ENCODE measurements around the gene SAMD13. TPM values are rescaled to one million over a fixed set of nuclear protein-coding genes. Genes with fewer than 3 reads are reported as not detected.
"Not testable (repeated sequence)": the region's sequence is repeated elsewhere in the genome, so short reads cannot be mapped to it uniquely, and the experiment has no call there.

The SAMD13 gene
- total RNA-seq, 2 donors from 2014 or later = 0.50 to 1.1 TPM

DNA sequence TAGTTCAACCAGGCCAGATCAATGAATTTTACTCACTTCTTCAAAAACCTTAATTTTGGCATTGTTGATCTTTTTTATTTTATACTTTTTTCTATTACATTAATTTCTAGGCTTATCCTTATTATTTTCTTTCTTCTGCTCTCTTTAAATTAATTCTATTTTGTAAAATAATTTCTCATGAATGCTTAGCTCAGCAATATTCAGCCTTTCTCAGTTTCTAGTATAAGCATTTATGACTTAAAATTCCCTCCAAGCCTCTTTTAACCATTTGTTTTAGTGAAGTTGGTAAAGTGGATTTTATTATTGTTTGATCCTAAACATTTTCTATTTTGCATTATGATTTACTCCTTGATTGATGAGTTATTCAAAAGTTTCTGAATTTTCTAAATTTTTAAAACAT, 20.6 kb upstream of the SAMD13 start:
- intact Hi-C loops (cut with DNase I) = no loop called here
- ATAC-seq (no peak), DNase-seq (no peak)

DNA sequence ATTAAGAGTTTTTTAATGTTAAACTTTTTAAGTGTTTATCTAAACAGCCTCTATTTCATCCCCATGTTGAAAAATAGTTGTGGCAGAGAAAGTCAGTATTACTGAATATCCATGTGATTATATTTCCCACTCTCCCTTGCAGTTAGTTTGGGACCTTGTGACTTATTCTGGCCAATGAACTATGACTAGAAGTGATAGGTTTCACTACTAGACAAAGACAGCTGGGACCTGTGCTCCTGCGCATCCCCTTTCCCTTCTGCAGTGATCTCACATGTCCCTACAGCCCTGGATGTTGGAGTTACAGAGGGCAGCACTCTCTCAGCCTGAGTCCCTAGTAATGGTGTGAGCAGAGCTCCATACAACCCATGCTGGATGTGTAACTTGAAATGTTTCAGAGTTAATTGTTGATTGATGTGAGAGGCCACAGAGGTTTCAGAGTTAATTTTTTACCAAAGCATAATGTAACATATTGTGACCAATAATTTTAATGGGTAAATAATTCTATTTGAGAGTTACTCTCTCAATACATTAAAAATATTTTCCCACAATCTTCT, 18.7 kb upstream of the SAMD13 start:
- intact Hi-C loops (cut with DNase I) = no loop called here
- ATAC-seq (no peak), DNase-seq (no peak)

DNA sequence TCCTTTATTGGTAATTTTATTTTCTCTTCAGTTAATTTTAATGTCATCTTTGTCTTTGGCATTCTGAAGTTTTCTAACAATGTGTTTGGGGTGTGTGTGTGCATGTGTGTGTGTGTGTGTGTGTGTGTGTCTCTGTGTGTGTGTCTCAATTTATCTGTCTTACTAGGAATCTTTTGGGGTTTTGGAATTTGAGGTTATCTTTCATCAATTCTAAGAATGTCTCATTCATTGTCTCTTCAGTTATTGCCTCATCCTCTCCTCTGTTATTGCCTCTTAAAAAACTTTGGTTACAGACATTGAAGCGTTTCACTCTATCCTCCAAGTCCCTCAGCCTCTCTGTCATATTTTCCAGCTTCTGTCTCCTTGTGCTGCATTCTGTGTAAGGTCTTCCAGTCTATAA, 18.1 kb upstream of the SAMD13 start:
- intact Hi-C loops (cut with DNase I) = no loop called here
- ATAC-seq (no peak), DNase-seq (no peak)

DNA sequence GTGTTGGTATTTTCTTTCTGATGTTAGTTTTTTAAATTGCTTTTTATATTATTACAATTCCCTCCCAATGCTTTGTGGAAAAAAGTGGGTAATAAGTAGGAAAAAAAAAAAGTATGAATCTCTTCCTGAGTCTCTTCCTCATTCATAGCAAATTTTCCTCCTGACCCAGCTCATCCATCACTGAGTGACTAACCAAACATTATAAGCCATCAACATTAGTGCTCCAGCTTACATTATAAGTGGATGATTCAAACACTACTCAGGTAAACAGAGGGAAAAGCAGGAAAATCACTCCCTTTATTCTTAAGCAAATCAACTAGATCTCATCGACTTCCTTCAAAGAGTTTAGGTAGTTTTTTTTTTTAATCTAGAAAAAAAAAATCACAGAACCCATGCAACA, 15.4 kb upstream of the SAMD13 start:
- DNase-seq (no peak), ATAC-seq (no peak)
- intact Hi-C loops (cut with DNase I) = no loop called here

DNA sequence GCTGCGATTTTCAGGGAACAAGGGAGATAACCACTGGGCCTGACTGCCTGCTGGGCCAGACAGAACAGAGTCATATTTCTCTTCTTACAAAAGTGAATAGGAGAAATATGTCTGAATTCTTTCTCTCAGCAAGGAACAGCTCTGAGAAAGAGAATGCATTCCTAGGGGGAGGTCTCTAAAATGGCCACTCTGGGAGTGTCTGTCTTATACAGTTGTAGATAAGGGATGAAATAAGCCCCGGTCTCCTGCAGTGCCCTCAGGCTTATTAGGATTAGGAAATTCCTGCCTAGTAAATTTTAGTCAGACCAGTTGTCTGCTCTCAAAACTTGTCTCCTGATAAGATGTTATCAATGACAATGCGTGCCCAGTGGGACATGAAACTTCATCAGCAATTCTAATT, 14.1 kb upstream of the SAMD13 start:
- ATAC-seq; intact Hi-C loops (cut with DNase I); DNase-seq: not testable (repeated sequence)

DNA sequence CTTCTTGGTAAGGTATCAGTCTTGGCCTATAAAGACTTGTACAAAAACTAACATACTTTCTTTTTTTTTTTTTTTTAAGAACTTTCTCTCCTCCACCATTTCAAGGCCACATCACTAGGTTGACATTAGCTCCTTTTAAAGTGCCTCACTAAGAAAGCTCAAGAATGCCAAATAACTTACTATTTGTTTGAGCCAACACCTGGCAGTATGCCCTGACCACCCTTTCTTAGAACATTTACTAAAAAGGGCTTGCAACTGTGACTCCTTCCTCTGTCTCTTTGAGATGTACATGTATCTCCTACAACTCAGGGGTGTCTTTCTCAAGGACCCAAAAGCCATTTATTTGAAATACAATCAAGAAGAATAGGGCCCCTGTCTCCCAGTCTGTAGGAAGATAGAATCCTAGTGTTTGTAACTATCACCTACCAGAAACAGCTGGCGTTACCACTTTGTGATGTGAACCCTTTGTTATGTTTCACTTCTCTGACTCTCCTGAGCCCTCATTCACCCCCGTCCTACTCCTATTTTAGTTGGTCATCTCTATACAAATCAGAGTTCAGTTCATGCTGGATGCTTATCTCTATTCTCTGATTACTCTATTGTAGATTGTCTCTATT, 12.2 kb upstream of the SAMD13 start:
- no peak for DNase-seq
- intact Hi-C loops (cut with DNase I) = no loop called here
- no peak for ATAC-seq

DNA sequence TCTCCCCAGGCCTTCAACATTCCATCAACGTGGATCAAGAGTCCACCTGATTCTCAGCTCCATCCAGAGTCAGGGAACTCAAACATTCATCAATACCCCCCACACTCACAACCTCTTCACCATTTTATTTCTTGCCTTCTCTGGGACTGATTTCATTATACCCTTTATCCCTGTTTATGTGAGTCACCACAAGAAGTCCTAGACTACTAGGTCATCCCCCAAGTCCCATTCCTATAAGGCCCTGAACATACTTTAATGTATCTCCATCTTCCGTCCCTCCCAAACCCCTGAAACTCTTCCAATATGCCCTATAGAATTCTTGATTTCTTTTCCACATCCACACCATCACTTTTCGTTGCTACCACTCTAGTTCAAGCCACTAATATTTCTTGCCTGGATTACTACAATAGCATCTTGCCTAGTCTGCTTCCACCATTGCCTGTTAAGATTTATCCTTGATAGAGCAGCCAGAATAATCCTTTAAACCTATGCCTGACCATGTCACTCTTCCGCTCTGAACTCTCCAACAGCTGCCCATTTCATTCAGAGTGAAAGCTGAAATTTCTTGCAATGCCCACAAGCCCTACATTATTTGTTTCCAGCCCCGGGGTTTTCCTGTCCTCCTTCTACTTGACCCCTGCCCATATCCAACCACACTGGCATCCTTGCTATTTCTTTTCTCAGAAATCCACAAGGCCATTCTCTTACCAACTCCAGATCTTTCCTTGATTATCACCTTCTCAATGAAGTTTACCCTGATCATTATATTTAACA, 9.4 kb upstream of the SAMD13 start:
- intact Hi-C loops (cut with DNase I) = no loop called here
- DNase-seq (no peak), ATAC-seq (no peak)

DNA sequence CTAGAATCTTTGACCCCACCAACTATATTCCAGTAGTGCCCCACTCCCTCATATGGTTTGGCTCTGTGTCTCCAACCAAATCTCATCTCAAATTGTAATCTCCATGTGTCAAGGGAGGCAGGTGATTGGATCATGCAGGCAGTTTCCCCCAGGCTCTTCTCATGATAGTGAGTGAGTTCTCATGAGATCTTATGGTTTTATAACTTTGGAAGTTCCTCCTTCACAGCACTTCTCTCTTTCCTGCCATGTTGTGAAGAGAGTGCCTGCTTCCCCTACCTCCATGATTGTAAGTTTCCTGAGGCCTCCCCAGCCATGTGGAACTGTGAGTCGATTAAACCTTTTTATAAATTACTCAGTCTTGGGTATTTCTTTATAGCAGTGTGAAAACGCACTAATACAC, 7.7 kb upstream of the SAMD13 start:
- no peak for DNase-seq
- no peak for ATAC-seq
- intact Hi-C loops (cut with DNase I) = no loop called here

DNA sequence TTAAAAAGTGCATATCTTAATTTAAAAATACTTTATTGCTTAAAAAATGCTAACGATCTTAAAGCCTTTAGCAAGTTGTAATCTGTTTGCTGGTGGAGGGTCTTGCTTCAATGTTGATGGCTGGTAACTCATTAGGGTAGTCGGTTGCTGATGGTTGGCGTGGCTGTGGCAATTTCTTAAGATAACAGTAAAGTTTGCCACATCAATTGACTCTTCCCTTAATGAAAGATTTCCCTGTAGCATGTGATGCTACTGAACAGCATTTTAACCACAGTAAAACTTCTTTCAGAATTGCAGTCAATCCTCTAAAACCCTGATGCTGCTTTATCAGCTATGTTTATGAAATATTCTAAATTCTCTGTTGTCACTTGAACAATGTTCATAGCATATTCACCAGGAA, 6.8 kb upstream of the SAMD13 start:
- intact Hi-C loops (cut with DNase I) = no loop called here
- ATAC-seq (no peak), DNase-seq (no peak)

DNA sequence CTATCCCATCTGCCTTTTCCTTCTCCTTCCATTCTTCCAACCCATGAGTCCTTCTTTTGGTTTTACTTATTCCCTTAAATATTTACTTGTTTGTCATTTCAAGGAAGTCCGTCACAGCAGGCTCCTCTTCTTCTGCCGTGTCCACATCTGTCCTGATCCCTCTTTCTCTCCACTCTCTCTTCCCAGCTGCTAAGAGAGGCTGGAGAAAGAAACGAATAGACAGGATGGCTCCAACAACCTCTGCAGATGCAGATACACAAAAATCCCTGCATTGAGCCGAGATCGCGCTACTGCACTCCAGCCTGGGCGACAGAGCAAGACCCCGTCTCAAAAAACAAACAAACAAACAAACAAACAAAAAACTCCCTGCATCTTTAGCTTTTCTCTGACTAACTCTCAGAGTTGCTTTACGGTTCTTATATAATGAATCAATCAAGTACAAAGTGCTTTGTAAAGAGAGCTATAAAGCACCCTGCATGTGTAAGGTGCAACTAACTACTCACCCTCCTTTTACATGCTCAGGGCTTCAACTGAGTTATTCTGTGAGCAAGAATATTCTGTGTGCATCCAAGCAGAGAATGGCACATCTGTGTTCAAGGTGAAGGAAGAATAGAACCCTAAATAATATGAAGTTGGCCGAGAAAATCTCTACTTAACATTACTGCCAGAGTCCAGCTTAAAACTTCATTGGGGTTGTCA, 3.8 kb upstream of the SAMD13 start:
- intact Hi-C loops (cut with DNase I) = loop anchor here in 1 of 2 donors (2.0 kb wide), 1 partner anchor 135 kb away; no protein-coding TSS in a partner anchor
- no peak for ATAC-seq
- no peak for DNase-seq

DNA sequence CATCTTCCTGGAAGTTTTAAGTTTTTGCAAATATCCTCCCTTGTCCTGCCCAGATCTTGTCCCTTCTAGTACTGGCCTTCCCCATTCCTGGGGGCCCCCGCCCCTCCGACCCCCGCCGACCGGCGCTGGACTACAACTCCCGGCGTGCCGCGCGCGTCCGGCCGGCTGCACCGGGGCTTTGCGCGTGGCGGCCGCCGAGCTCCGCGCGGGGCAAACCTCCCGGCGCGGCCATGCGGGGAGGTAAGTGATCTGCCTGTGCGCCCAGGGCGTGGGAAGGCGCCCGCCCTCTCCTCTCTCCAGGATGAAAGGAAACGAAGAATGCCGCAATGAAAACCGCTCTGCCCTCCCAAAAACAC, 3.2 kb upstream of the SAMD13 start:
- peak; percentile 89 to 91 for ATAC-seq
- intact Hi-C loops (cut with DNase I) = loop anchor here in 1 of 2 donors (2.0 kb wide), 1 partner anchor 134 kb away; no protein-coding TSS in a partner anchor
- peak; percentile 65 for DNase-seq

DNA sequence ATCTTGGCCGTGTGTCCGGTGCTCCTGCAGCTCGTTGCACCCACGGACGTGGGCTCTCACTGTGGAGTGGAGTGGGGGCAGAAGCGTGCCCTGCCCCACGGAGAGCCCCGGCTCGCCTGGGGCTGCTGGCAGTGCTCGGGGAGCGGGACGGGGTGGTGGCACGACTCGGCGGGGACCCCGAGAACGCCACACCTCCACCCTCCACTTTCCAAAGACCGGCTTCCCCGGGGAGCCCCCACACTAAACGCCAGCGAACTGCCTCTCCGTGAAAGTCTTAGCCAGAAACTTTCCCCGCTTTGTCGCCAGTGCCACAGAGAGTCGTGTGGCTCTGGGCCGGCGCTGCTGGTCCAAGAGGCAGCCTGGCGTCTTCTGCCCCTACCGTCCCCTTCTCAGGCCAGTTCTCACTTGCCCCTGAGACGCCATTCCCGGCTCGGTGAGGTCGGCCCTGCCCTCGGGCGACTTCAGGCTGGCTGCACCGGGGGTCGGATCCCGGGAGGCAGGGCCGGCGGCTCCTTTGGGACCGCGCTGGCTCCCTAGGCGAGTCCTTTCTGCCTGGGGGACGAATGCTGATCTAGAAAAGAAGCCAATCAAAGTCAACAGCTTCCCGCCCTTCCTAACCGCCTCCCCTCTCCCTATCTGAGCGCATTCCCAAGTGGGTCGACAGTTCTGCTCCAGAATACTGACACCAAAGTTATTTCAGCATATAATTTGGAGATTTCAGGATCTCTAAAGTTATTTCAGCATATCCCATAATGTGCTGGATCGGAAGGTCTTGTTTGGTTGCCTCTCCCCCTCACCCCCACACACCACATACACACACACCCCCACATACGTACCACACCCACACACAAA, 2.6 kb upstream of the SAMD13 start:
- ATAC-seq = peak; percentile 56 to 72
- intact Hi-C loops (cut with DNase I) = loop anchor here in 1 of 2 donors (2.0 kb wide), 1 partner anchor 134 kb away; no protein-coding TSS in a partner anchor
- peak; percentile 42 for DNase-seq

DNA sequence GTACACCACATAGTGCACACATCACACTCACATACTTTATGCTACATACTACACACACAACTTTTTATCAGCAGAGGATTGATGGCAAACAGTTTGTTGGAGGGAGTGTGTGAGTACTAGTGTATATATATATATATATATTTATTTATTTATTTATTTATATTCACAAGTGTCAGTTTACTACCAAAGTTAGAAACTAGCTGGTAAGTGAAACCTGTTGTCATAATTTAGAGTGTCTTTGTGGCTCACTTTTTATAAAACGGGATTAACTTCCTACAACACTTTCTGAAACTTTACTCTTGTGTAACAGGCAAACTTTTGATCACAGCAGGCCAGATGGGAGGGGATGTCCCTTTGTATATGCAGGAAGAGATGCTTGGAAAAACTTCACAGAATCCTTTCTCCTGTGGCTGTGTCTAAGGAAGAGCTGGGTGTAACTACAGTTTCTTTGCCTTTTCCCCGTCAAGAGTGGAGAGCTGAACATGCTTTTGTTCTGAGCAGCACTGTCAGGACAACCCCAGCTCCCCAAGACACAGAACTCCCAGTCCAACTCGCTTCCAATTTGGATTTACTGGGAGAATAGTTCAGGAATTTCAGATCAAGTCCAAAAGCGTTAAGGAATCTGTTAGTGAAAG, 1.9 kb upstream of the SAMD13 start:
- ATAC-seq (no peak), DNase-seq (no peak)
- intact Hi-C loops (cut with DNase I) = loop anchor here in 1 of 2 donors (2.0 kb wide), 1 partner anchor 133 kb away; no protein-coding TSS in a partner anchor

DNA sequence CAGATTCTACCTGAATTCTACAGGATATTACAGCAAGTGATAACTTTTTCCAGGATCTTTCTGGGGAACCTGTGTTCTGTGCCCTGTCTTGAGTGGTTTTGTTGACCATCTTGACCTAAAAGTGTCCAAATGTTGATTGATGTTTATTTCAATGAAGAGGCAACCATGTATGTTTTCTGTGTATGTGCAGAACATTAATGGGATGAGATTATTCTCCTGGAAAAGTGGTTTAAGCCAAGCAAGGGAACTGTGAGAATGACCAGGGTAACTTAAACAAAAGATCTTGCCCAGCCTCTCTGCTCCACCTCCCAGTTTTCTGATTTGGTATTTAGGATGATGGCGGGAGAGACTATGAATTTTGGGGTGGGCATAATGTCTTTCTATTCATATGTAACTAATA, 1.0 kb upstream of the SAMD13 start:
- intact Hi-C loops (cut with DNase I) = no loop called here
- no peak for ATAC-seq
- DNase-seq = no peak

DNA sequence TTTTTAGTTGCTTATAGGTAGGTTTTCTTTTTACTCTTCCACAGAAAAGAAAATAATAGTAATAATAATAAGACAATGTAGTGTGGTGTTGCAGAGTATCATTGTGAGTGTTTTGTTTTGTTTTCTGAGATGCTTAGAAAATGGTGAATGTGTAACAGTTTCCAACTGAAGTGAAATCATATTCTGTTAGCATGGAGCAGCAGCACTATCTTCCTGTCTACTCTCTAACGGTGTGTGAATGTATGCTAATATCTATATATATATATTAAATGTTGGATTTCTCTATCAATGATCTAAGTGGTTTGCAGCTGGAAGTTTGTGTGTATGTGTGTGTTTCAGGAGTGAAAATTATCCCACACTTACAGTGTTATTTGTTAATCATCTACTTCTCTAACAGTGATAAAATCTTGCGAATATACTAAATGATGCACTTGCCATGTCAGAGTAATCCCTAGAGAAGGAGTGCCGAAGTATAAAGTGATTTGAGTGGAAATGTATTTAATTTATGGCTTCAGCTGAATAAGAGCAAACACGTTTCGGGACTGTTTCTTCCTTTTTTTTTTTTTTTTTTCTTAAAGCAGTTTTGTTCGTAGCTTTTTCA, 377 bp downstream of the SAMD13 start:
- intact Hi-C loops (cut with DNase I) = no loop called here

DNA sequence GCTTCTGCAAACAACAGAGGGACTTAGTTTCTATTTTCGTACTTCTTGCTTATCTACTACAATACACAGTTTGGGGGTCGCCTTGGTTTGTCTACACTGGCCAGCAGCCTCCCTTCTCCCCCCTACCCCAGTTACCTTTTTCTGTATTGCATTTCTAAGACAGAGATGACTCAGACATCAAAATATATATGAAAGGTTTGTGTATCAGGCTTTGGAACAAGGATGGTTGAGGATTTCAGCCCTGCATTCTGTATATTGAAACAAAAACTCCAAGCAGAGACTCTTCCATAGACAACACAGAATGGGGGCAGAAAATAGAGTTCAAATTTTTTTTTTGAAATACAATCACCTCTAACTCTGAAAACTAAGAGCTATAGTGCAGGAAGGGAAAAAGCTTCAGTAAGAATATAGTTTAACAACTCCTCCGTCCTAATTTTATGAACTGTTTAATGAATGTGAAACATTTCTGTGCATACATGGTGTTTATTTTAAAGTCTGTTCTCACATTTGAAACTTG, 1.9 kb downstream of the SAMD13 start:
- DNase-seq (no peak), ATAC-seq (no peak)
- intact Hi-C loops (cut with DNase I) = no loop called here

More for the DNA sequence above, 377 bp downstream of the SAMD13 start:
- ATAC-seq = no peak
- DNase-seq = no peak

DNA sequence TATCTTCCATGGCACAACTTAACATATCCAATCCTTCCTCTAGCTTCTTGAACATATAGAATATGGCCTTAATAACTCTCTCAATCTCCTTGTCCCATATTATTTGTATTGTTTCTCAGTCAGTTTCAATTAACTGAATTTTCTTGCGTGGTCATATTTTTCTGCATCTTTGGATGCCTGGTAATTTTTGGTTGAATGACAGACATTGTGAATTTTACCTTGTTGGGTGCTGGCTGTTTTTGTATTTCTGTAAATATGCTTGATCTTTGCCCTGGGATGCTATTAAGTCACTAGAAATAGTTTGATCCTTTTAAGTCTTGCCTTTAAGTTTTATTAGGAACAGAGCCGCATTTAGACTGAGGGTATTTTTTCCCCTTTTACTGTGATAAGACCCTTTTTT, 5.9 kb downstream of the SAMD13 start:
- DNase-seq = no peak
- intact Hi-C loops (cut with DNase I) = no loop called here
- no peak for ATAC-seq

DNA sequence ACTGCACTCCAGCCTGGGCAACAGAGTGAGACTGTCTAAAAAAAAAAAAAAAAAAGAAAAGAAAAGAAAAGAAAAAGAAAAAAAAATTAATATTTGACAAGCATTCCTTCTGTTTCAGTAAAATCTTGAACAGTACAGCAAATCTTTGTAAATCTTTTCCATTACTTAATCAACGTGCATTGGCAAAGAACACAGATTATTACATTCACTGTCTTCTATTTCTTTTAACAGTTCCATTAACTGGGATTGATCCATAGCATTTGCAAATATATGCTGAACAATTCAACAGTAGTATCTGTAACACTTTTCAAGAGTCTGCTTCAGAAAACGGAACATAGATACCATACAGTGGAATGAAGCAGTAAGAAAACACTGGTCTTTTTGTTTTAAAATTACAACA, 9.8 kb downstream of the SAMD13 start:
- intact Hi-C loops (cut with DNase I) = no loop called here
- DNase-seq = no peak
- no peak for ATAC-seq
